HEK293 (cell line): ENCODE measurements around the gene CLIP4.

ENCODE experiments used
- CTCF ChIA-PET: fragments of 350-600 bp; formaldehyde crosslinking; extraction: SDS; loops from one replicate; lab custom pipeline; 2021; ENCODE audit warnings: antibody characterized with exemption; lab: Yijun Ruan, JAX
- POLR2A ChIA-PET: fragments of 300-600 bp; formaldehyde crosslinking; extraction: SDS; loops from one replicate; lab custom pipeline; 2020; ENCODE audit warnings: antibody characterized with exemption, inconsistent platforms; lab: Yijun Ruan, JAX
- H3K27ac ChIP-seq: fragments of 200-500 bp; sonication (Bioruptor generic); 2 replicates; pipeline ENCODE4 v1.5.1; 2014; ENCODE audit warnings: low read depth, low read length, control low read depth, inconsistent platforms; ENCODE audit errors: extremely low read depth
- H3K36me3 ChIP-seq, 2 experiments: fragments of 200-500 bp in 1 of 2; sonication (Bioruptor generic) in 1 of 2; 1 replicate in 1 of 2; 2 replicates in 1 of 2; pipeline ENCODE4 v1.5.1; 2014 to 2017; ENCODE audit warnings: inconsistent platforms in 2 of 2, low read length in 2 of 2; ENCODE audit not compliant: control insufficient read depth in 2 of 2, insufficient read depth in 1 of 2
- H3K4me1 ChIP-seq: fragments of 200-500 bp; sonication (Bioruptor generic); 2 replicates; pipeline ENCODE4 v1.5.1; 2014; ENCODE audit warnings: mild to moderate bottlenecking, low read length, inconsistent platforms; ENCODE audit not compliant: control insufficient read depth, insufficient read depth
- H3K4me3 ChIP-seq: 2 replicates; pipeline ENCODE4 v1.5.1; 2011; ENCODE audit warnings: low read depth, mild to moderate bottlenecking, control low read depth, low read length, moderate library complexity
- H3K9me3 ChIP-seq: fragments of 200-500 bp; sonication (Bioruptor generic); 2 replicates; pipeline ENCODE4 v1.5.1; 2014; ENCODE audit warnings: low read depth, low read length, inconsistent platforms; ENCODE audit not compliant: control insufficient read depth, insufficient read depth
- PRDM1 ChIP-seq: fragments of 450-650 bp; formaldehyde crosslinking; IDR thresholded peaks from 2 replicates; pipeline ENCODE4; 2016; ENCODE audit warnings: missing biosample characterization, missing genetic modification characterization
- PRDM6 ChIP-seq: fragments of 450-650 bp; formaldehyde crosslinking; IDR thresholded peaks from 2 replicates; pipeline ENCODE4 v1.5.1; 2017; ENCODE audit warnings: missing biosample characterization, missing genetic modification characterization
- SP3 ChIP-seq: fragments of 450-650 bp; formaldehyde crosslinking; IDR thresholded peaks from 2 replicates; pipeline ENCODE4 v1.5.1; 2016; ENCODE audit warnings: missing biosample characterization, missing genetic modification characterization
- YY2 ChIP-seq: fragments of 450-650 bp; formaldehyde crosslinking; IDR thresholded peaks from 2 replicates; pipeline ENCODE4 v1.5.1; 2016; ENCODE audit warnings: missing biosample characterization, missing genetic modification characterization
- ZBTB17 ChIP-seq: fragments of 450-650 bp; formaldehyde crosslinking; IDR thresholded peaks from 2 replicates; pipeline ENCODE4 v1.5.1; 2016; ENCODE audit warnings: missing biosample characterization, missing genetic modification characterization
- ZBTB26 ChIP-seq: fragments of 450-650 bp; formaldehyde crosslinking; optimal IDR thresholded peaks from 2 replicates; pipeline ENCODE3; 2016; ENCODE audit warnings: missing biosample characterization, mild to moderate bottlenecking, missing genetic modification characterization
- ZBTB7A ChIP-seq: fragments of 450-650 bp; formaldehyde crosslinking; IDR thresholded peaks from 2 replicates; pipeline ENCODE4 v1.5.1; 2016; ENCODE audit warnings: low read depth, missing biosample characterization, missing genetic modification characterization
- ZNF10 ChIP-seq: fragments of 450-650 bp; formaldehyde crosslinking; IDR thresholded peaks from 2 replicates; pipeline ENCODE4 v1.5.1; 2017; ENCODE audit warnings: missing biosample characterization, missing genetic modification characterization
- ZNF175 ChIP-seq: fragments of 450-650 bp; formaldehyde crosslinking; IDR thresholded peaks from 2 replicates; pipeline ENCODE4 v1.5.1; 2016; ENCODE audit warnings: missing biosample characterization, missing genetic modification characterization
- ZNF324 ChIP-seq: fragments of 450-650 bp; formaldehyde crosslinking; IDR thresholded peaks from 2 replicates; pipeline ENCODE4 v1.5.1; 2016; ENCODE audit warnings: missing biosample characterization, missing genetic modification characterization
- ZNF366 ChIP-seq: fragments of 450-650 bp; formaldehyde crosslinking; conservative IDR thresholded peaks from 2 replicates; pipeline ENCODE4 v1.5.1; 2016; ENCODE audit warnings: missing biosample characterization, missing genetic modification characterization
- ZNF521 ChIP-seq: fragments of 450-650 bp; formaldehyde crosslinking; IDR thresholded peaks from 2 replicates; pipeline ENCODE4 v1.5.1; 2017; ENCODE audit warnings: missing biosample characterization, mild to moderate bottlenecking, missing genetic modification characterization
- ZNF600 ChIP-seq: fragments of 450-650 bp; formaldehyde crosslinking; IDR thresholded peaks from 2 replicates; pipeline ENCODE4 v1.5.1; 2016; ENCODE audit warnings: missing biosample characterization, missing genetic modification characterization
- ZNF629 ChIP-seq: fragments of 450-650 bp; formaldehyde crosslinking; IDR thresholded peaks from 2 replicates; pipeline ENCODE4 v1.5.1; 2017; ENCODE audit warnings: missing biosample characterization, missing genetic modification characterization
- ZNF707 ChIP-seq: fragments of 450-650 bp; formaldehyde crosslinking; IDR thresholded peaks from 2 replicates; pipeline ENCODE4 v1.5.1; 2016; ENCODE audit warnings: missing biosample characterization, missing genetic modification characterization
- TF ChIP-seq, protein P1 (sequence below): fragments of 450-650 bp; formaldehyde crosslinking; IDR thresholded peaks from 2 replicates; pipeline ENCODE4 v1.5.1; 2016; ENCODE audit warnings: missing biosample characterization, missing genetic modification characterization

Gene CLIP4

GRCh38 chr2:29115797-29116781 lies 874 bp downstream of the CLIP4 start (continued):
- TF ChIP-seq ZBTB17 (tag by site-specific recombination) (peak; percentile 87), ZNF600 (tag by site-specific recombination) (0 out of 2 replicates have a peak, but pooled peaks have one; percentile 25), ZNF324 (no peak), ZBTB26 (tag by site-specific recombination) (peak; percentile 29), ZNF10 (tag by site-specific recombination) (peak; percentile 22; the same call in 1 of the 2 replicates), ZNF707 (no peak), SP3 (0 out of 2 replicates have a peak, but pooled peaks have one; percentile 27), PRDM1 (tag by site-specific recombination) (peak; percentile 67; the same call in 1 of the 2 replicates), ZNF521 (tag by site-specific recombination) (no peak), ZNF629 (peak; percentile 87)
- TF ChIP-seq, protein P1, sequence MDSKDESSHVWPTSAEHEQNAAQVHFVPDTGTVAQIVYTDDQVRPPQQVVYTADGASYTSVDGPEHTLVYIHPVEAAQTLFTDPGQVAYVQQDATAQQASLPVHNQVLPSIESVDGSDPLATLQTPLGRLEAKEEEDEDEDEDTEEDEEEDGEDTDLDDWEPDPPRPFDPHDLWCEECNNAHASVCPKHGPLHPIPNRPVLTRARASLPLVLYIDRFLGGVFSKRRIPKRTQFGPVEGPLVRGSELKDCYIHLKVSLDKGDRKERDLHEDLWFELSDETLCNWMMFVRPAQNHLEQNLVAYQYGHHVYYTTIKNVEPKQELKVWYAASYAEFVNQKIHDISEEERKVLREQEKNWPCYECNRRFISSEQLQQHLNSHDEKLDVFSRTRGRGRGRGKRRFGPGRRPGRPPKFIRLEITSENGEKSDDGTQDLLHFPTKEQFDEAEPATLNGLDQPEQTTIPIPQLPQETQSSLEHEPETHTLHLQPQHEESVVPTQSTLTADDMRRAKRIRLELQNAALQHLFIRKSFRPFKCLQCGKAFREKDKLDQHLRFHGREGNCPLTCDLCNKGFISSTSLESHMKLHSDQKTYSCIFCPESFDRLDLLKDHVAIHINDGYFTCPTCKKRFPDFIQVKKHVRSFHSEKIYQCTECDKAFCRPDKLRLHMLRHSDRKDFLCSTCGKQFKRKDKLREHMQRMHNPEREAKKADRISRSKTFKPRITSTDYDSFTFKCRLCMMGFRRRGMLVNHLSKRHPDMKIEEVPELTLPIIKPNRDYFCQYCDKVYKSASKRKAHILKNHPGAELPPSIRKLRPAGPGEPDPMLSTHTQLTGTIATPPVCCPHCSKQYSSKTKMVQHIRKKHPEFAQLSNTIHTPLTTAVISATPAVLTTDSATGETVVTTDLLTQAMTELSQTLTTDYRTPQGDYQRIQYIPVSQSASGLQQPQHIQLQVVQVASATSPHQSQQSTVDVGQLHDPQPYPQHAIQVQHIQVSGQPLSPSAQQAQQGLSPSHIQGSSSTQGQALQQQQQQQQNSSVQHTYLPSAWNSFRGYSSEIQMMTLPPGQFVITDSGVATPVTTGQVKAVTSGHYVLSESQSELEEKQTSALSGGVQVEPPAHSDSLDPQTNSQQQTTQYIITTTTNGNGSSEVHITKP (tag by site-specific recombination): peak; percentile 75

DNA sequence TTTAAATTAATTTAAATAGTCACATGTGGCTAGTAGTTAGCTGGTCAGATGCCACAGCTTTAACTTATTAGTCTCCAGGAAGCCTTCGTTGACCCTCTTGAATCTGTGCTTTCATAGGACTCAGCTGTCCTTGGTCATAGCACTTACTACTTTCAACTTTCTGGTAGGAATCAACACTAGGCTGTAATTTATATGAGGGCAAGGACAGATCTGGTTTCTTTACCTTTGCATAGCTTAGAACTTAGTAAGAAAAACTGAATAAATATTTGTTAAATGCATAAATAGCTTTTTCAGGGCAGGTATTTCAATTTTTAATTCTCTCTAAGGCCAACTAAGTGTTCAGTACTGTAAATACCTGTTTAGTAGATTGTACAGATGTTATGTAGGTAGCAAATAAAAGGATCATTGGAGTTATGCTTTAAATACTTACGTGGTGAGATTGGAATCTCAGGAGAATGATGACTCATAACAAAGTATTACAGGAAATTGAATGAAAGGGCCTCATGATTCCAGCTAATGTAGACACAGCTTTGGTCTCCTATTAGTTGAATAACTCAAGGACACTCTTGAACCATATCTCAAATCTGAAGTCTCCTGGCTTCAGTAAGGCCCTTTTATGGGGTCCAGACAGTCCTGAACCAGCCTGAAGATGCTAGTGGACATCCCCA lies 2.6 kb downstream of the CLIP4 start:
- POLR2A ChIA-PET: interaction anchor here (0.7 kb wide), 1 partner anchor 644 kb away, joined by 3 read pairs; no protein-coding TSS in a partner anchor
- H3K4me1 ChIP-seq: peaks cover 15% of the 10 kb centered on the region
- H3K27ac ChIP-seq: no peak overlapping the region

More for the DNA sequence above, 2.6 kb downstream of the CLIP4 start:
- no peak overlapping the region for H3K4me3 ChIP-seq
- peaks cover 0 to 6% of the 10 kb centered on the region in 2 experiments; a peak in 2 of 3 replicates for H3K36me3 ChIP-seq
- CTCF ChIA-PET: interaction anchor here (0.9 to 1.1 kb wide), 2 partner anchors 10 to 12 kb away, joined by 3 read pairs; no protein-coding TSS in a partner anchor
- H3K9me3 ChIP-seq: no peaks in the 10 kb centered on the region
- TF ChIP-seq PRDM1 (tag by site-specific recombination) (no peak), ZNF366 (tag by site-specific recombination) (peak; percentile 48; the same call in 1 of the 2 replicates), PRDM6 (0 out of 2 replicates have a peak, but pooled peaks have one; percentile 17), ZBTB7A (tag by site-specific recombination) (no peak), ZNF629 (0 out of 2 replicates have a peak, but pooled peaks have one; percentile 35), ZNF175 (tag by site-specific recombination) (no peak), YY2 (tag by site-specific recombination) (no peak)
- TF ChIP-seq, all 188 proteins: peak for 3
